GM11168 (cell line): Measurements from ENCODE around the gene TOM1L2.

Source experiments
- in situ Hi-C: fragments of 300-500 bp; cut with MboI; formaldehyde crosslinking; loops from one replicate; pipeline ENCODE4 v1.12.0; 2022; ENCODE audit warnings: low sequenced_read_pairs; ENCODE audit not compliant: unreplicated experiment

The TOM1L2 gene

GRCh38 chr17:17814162-17815061, 157.8 kb downstream of the TOM1L2 start:
- in situ Hi-C loops, result no loop called here

- in situ Hi-C loops, result no loop called here
These were observed 158.5 kb downstream of the TOM1L2 start for GRCh38 chr17:17813725-17814095.

- in situ Hi-C loops, result no loop called here
These were observed 159.0 kb downstream of the TOM1L2 start for GRCh38 chr17:17813055-17813724.

GRCh38 chr17:17812211-17813054, 159.8 kb downstream of the TOM1L2 start:
- in situ Hi-C loops, result no loop called here

GRCh38 chr17:17811381-17812210, 160.6 kb downstream of the TOM1L2 start:
- in situ Hi-C loops, result no loop called here

GRCh38 chr17:17810895-17811248, 161.3 kb downstream of the TOM1L2 start:
- in situ Hi-C loops, result no loop called here

- in situ Hi-C loops, result no loop called here
These were observed 161.9 kb downstream of the TOM1L2 start for GRCh38 chr17:17810084-17810894.

- in situ Hi-C loops, result loop anchor here (5.0 kb wide), 1 partner anchor 48 kb away; no protein-coding TSS in a partner anchor
These were observed 162.6 kb downstream of the TOM1L2 start for GRCh38 chr17:17809531-17810083.

GRCh38 chr17:17808706-17809432, 163.3 kb downstream of the TOM1L2 start:
- in situ Hi-C loops, result loop anchor here (5.0 kb wide), 1 partner anchor 48 kb away; no protein-coding TSS in a partner anchor

- in situ Hi-C loops, result loop anchor here (5.0 kb wide), 1 partner anchor 49 kb away; no protein-coding TSS in a partner anchor
These were observed 164.0 kb downstream of the TOM1L2 start for GRCh38 chr17:17808200-17808599.

- in situ Hi-C loops, result loop anchor here (5.0 kb wide), 1 partner anchor 50 kb away; no protein-coding TSS in a partner anchor
These were observed 164.8 kb downstream of the TOM1L2 start for GRCh38 chr17:17807440-17807839.

- in situ Hi-C loops, result loop anchor here (5.0 kb wide), 1 partner anchor 51 kb away; no protein-coding TSS in a partner anchor
These were observed 165.5 kb downstream of the TOM1L2 start for GRCh38 chr17:17806611-17807274.

GRCh38 chr17:17806035-17806434, 166.2 kb downstream of the TOM1L2 start:
- in situ Hi-C loops, result loop anchor here (5.0 kb wide), 1 partner anchor 51 kb away; no protein-coding TSS in a partner anchor

GRCh38 chr17:17805575-17805974, 166.6 kb downstream of the TOM1L2 start:
- in situ Hi-C loops, result loop anchor here (5.0 kb wide), 1 partner anchor 52 kb away; no protein-coding TSS in a partner anchor

GRCh38 chr17:17804007-17804406, 168.2 kb downstream of the TOM1L2 start:
- in situ Hi-C loops, result no loop called here

- in situ Hi-C loops, result no loop called here
These were observed 170.3 kb downstream of the TOM1L2 start for GRCh38 chr17:17801800-17802481.
